K562 (cell line): ENCODE results near the gene SIK3. TPM values are rescaled to one million over a fixed set of nuclear protein-coding genes. Genes with fewer than 3 reads are reported as not detected.
A peak's percentile ranks its signal among the peaks of the same experiment; 100 is the strongest.

ENCODE experiments used
- C11orf30 ChIP-seq: fragments of 450-650 bp; IDR thresholded peaks from 2 replicates; pipeline ENCODE4 v1.6.1; 2016; ENCODE audit warnings: low read depth, mild to moderate bottlenecking
- CBFA2T3 ChIP-seq: fragments of 450-650 bp; IDR thresholded peaks from 2 replicates; pipeline ENCODE4 v1.6.1; 2017
- CBX3 ChIP-seq, 2 experiments: IDR thresholded peaks; 1 replicate in 1 of 2; 2 replicates in 1 of 2; pipeline ENCODE4 v1.6.1; 2012; ENCODE audit warnings: inconsistent platforms in 2 of 2, low read length in 2 of 2, borderline replicate concordance in 1 of 2, control low read depth in 1 of 2
- GMEB1 ChIP-seq: fragments of 250-450 bp; sonication (Bioruptor Pico); IDR thresholded peaks from 2 replicates; pipeline ENCODE4 v1.4.0; 2020; ENCODE audit warnings: mild to moderate bottlenecking
- JUND ChIP-seq, 2 experiments: IDR thresholded peaks; 2 replicates in 1 of 2; 3 replicates in 1 of 2; pipeline ENCODE4 v1.6.1; 2011; ENCODE audit warnings: borderline replicate concordance in 2 of 2, low read depth in 2 of 2, low read length in 2 of 2, improper control_type of control experiment in 1 of 2, missing biosample characterization in 1 of 2, missing genetic modification characterization in 1 of 2, missing genetic modification reagents in 1 of 2
- NCOA6 ChIP-seq: fragments of 450-650 bp; IDR thresholded peaks from 2 replicates; pipeline ENCODE4 v1.6.1; 2017; ENCODE audit warnings: mild to moderate bottlenecking
- NFE2 ChIP-seq: IDR thresholded peaks from 2 replicates; pipeline ENCODE4 v1.6.1; 2014; ENCODE audit warnings: antibody characterized with exemption, low read depth
- NFYB ChIP-seq: IDR thresholded peaks from 2 replicates; pipeline ENCODE4 v1.6.1; 2011; ENCODE audit warnings: mild to moderate bottlenecking, moderate library complexity; ENCODE audit not compliant: insufficient read length; ENCODE audit errors: extremely low read depth
- OTX1 ChIP-seq: fragments of 450-650 bp; formaldehyde crosslinking; IDR thresholded peaks from 2 replicates; pipeline ENCODE4 v1.4.0; 2022; ENCODE audit warnings: mild to moderate bottlenecking
- PTBP1 ChIP-seq: fragments of 200-400 bp; formaldehyde crosslinking; IDR thresholded peaks from 2 replicates; pipeline ENCODE4 v1.6.1; 2017; ENCODE audit warnings: low read depth, low read length
- RBM17 ChIP-seq: fragments of 200-400 bp; formaldehyde crosslinking; IDR thresholded peaks from 2 replicates; pipeline ENCODE4 v1.6.1; 2017; ENCODE audit warnings: low read depth, mild to moderate bottlenecking, low read length, borderline replicate concordance
- RFX7 ChIP-seq: fragments of 250-450 bp; sonication (Bioruptor Pico); IDR thresholded peaks from 2 replicates; pipeline ENCODE4 v1.5.1; 2021; ENCODE audit warnings: mild to moderate bottlenecking
- TCF7 ChIP-seq: sonication (generic); IDR thresholded peaks from 2 replicates; pipeline ENCODE4 v1.6.1; 2016; ENCODE audit warnings: antibody characterized with exemption, borderline replicate concordance
- TEAD1 ChIP-seq, 2 experiments: fragments of 450-650 bp in 1 of 2; sonication (generic) in 1 of 2; formaldehyde crosslinking; IDR thresholded peaks; 2 replicates each; pipeline versions ENCODE4 v1.4.0 to v1.8.0; 2020 to 2022; ENCODE audit warnings: mild to moderate bottlenecking in 2 of 2, missing genetic modification reagents in 1 of 2
- ZSCAN29 ChIP-seq: fragments of 450-650 bp; IDR thresholded peaks from 2 replicates; pipeline ENCODE4 v1.6.1; 2017
- ZZZ3 ChIP-seq: fragments of 450-650 bp; IDR thresholded peaks from 2 replicates; pipeline ENCODE4 v1.6.1; 2016; ENCODE audit warnings: antibody characterized with exemption, mild to moderate bottlenecking, moderate library complexity
- polyA plus RNA-seq, 8 experiments: library from polyadenylated mRNA; depleted of rRNA in 4 of 8; stranded (reverse) in 5 of 8; unstranded in 3 of 8; fragments of >200 nt; fragmentation: Nextera tagmentation in 2 of 8; fragmentation: Illumina TruSeq in 1 of 8; extraction: Ambion mirVana in 2 of 8; extraction: Trizol in 1 of 8; gene quantifications; 2 replicates each; pipeline versions ENCODE4 v1.2.1 to v1.2.3, GENCODE V29; 2011 to 2014; ENCODE audit warnings: inconsistent platforms in 1 of 8, missing spikeins in 1 of 8
- total RNA-seq, 7 experiments: library from RNA; depleted of rRNA in 6 of 7; stranded (reverse); fragments of >200 nt in 6 of 7; fragmentation: Illumina TruSeq in 2 of 7; extraction: Trizol in 2 of 7; gene quantifications; 2 replicates each; pipeline versions ENCODE4 v1.2.1 to v1.2.3, GENCODE V29; 2011 to 2021; ENCODE audit warnings: low replicate concordance in 1 of 7
- TF ChIP-seq, protein P1 (sequence below): fragments of 250-450 bp; sonication (Bioruptor Pico); IDR thresholded peaks from 2 replicates; pipeline ENCODE4 v1.9.0; 2021; ENCODE audit warnings: mild to moderate bottlenecking, inconsistent platforms
- TF ChIP-seq, protein P2 (sequence below), 3 experiments: fragments of 200-800 bp in 1 of 3; fragments of 250-450 bp in 1 of 3; fragments of 450-650 bp in 1 of 3; sonication (Bioruptor Pico) in 1 of 3; sonication (Bioruptor generic) in 1 of 3; formaldehyde crosslinking in 1 of 3; IDR thresholded peaks; 2 replicates each; pipeline versions ENCODE4 v1.6.1 to v1.8.0; 2016 to 2022; ENCODE audit warnings: mild to moderate bottlenecking in 2 of 3, missing genetic modification characterization in 2 of 3, missing compliant biosample characterization in 1 of 3, moderate library complexity in 1 of 3
- TF ChIP-seq, protein P3 (sequence below): fragments of 250-450 bp; sonication (Bioruptor Pico); IDR thresholded peaks from 2 replicates; pipeline ENCODE4 v1.5.0; 2021; ENCODE audit warnings: mild to moderate bottlenecking, borderline replicate concordance

The SIK3 gene
- total and polyA plus RNA-seq, 9 of the 15 experiments (the other 6 are each of a cell fraction or from before 2014, with no cell fraction given), result 1.6 to 21.6 (median 8.0) TPM

- TF ChIP-seq, protein P1, sequence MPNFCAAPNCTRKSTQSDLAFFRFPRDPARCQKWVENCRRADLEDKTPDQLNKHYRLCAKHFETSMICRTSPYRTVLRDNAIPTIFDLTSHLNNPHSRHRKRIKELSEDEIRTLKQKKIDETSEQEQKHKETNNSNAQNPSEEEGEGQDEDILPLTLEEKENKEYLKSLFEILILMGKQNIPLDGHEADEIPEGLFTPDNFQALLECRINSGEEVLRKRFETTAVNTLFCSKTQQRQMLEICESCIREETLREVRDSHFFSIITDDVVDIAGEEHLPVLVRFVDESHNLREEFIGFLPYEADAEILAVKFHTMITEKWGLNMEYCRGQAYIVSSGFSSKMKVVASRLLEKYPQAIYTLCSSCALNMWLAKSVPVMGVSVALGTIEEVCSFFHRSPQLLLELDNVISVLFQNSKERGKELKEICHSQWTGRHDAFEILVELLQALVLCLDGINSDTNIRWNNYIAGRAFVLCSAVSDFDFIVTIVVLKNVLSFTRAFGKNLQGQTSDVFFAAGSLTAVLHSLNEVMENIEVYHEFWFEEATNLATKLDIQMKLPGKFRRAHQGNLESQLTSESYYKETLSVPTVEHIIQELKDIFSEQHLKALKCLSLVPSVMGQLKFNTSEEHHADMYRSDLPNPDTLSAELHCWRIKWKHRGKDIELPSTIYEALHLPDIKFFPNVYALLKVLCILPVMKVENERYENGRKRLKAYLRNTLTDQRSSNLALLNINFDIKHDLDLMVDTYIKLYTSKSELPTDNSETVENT (CRISPR knock-in tag), result no peak
- TF ChIP-seq JUND (IDR thresholded peaks at IDR 0.05; ENCODE audit: borderline replicate concordance, low read depth, low read length) (no peak), JUND (tag; IDR thresholded peaks at IDR 0.05; ENCODE audit: borderline replicate concordance, low read depth, low read length) (peak; percentile 28; the same call in 1 of the 3 replicates), RBM17 (no peak), ZZZ3 (no peak), ZSCAN29 (no peak), TEAD1 (CRISPR knock-in tag; IDR thresholded peaks at IDR 0.05) (no peak), NFYB (no peak), PTBP1 (no peak), OTX1 (no peak), C11orf30 (peak; percentile 92), NCOA6 (no peak), TCF7 (no peak), CBFA2T3 (no peak), RFX7 (CRISPR knock-in tag) (no peak), NFE2 (peak; percentile 92), GMEB1 (CRISPR knock-in tag) (no peak), CBX3 (IDR thresholded peaks at IDR 0.05; ENCODE audit: borderline replicate concordance in 1 of 2, low read length in 2 of 2) (no peak)
- TF ChIP-seq, protein P2, sequence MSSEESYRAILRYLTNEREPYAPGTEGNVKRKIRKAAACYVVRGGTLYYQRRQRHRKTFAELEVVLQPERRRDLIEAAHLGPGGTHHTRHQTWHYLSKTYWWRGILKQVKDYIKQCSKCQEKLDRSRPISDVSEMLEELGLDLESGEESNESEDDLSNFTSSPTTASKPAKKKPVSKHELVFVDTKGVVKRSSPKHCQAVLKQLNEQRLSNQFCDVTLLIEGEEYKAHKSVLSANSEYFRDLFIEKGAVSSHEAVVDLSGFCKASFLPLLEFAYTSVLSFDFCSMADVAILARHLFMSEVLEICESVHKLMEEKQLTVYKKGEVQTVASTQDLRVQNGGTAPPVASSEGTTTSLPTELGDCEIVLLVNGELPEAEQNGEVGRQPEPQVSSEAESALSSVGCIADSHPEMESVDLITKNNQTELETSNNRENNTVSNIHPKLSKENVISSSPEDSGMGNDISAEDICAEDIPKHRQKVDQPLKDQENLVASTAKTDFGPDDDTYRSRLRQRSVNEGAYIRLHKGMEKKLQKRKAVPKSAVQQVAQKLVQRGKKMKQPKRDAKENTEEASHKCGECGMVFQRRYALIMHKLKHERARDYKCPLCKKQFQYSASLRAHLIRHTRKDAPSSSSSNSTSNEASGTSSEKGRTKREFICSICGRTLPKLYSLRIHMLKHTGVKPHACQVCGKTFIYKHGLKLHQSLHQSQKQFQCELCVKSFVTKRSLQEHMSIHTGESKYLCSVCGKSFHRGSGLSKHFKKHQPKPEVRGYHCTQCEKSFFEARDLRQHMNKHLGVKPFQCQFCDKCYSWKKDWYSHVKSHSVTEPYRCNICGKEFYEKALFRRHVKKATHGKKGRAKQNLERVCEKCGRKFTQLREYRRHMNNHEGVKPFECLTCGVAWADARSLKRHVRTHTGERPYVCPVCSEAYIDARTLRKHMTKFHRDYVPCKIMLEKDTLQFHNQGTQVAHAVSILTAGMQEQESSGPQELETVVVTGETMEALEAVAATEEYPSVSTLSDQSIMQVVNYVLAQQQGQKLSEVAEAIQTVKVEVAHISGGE (CRISPR knock-in tag; IDR thresholded peaks at IDR 0.05), result no peak
- TF ChIP-seq, protein P3, sequence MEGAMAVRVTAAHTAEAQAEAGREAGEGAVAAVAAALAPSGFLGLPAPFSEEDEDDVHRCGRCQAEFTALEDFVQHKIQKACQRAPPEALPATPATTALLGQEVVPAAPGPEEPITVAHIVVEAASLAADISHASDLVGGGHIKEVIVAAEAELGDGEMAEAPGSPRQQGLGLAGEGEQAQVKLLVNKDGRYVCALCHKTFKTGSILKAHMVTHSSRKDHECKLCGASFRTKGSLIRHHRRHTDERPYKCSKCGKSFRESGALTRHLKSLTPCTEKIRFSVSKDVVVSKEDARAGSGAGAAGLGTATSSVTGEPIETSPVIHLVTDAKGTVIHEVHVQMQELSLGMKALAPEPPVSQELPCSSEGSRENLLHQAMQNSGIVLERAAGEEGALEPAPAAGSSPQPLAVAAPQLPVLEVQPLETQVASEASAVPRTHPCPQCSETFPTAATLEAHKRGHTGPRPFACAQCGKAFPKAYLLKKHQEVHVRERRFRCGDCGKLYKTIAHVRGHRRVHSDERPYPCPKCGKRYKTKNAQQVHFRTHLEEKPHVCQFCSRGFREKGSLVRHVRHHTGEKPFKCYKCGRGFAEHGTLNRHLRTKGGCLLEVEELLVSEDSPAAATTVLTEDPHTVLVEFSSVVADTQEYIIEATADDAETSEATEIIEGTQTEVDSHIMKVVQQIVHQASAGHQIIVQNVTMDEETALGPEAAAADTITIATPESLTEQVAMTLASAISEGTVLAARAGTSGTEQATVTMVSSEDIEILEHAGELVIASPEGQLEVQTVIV (CRISPR knock-in tag), result no peak
These were observed 301.7 kb downstream of the SIK3 start (continued) for GRCh38 chr11:116796548-116796947.
